Muscle layer of colon (tissue), 2 donors: ENCODE measurements around the gene KRT5.
"Not testable (repeated sequence)": the region's sequence is repeated elsewhere in the genome, so short reads cannot be mapped to it uniquely, and the experiment has no call there.

Source experiments
- H3K27ac ChIP-seq: one replicate; pipeline ENCODE4 v1.7.0; 2013; ENCODE audit warnings: low read depth, mild to moderate bottlenecking, low read length, moderate library complexity
- H3K27me3 ChIP-seq, 2 donors: one replicate each; pipeline ENCODE4 v1.7.0; 2013; ENCODE audit warnings: low read length in 2 of 2, mild to moderate bottlenecking in 2 of 2; ENCODE audit not compliant: insufficient read depth in 2 of 2, control insufficient read depth in 1 of 2
- H3K36me3 ChIP-seq: one replicate; pipeline ENCODE4 v1.7.0; 2013; ENCODE audit warnings: mild to moderate bottlenecking, low read length; ENCODE audit not compliant: insufficient read depth
- H3K4me1 ChIP-seq: one replicate; pipeline ENCODE4 v1.7.0; 2013; ENCODE audit warnings: mild to moderate bottlenecking, low read length; ENCODE audit not compliant: insufficient read depth
- H3K4me3 ChIP-seq, 2 donors: one replicate each; pipeline ENCODE4 v1.7.0; 2013; ENCODE audit warnings: low read length in 2 of 2, low read depth in 1 of 2, mild to moderate bottlenecking in 1 of 2, moderate library complexity in 1 of 2
- H3K9ac ChIP-seq: one replicate; pipeline ENCODE4 v1.7.0; 2013; ENCODE audit warnings: low read length
- H3K9me3 ChIP-seq: one replicate; pipeline ENCODE4 v1.7.0; 2013; ENCODE audit warnings: mild to moderate bottlenecking, low read length
- donor health status: abdominal sarcoma.
- donor health status: Adenocarcinoma of cecum.

Gene KRT5

GRCh38 chr12:52499806-52500560, 20.2 kb downstream of the KRT5 start:
- Histone ChIP-seq H3K27me3 (no peaks in the 10 kb centered on the region), H3K9me3 (no peaks in the 10 kb centered on the region), H3K4me3 (no peak overlapping the region), H3K36me3 (no peaks in the 10 kb centered on the region), H3K4me1 (peaks cover 15% of the 10 kb centered on the region), H3K27ac (no peak overlapping the region), H3K9ac (no peak overlapping the region)

- Histone ChIP-seq H3K4me1 (peaks cover 23% of the 10 kb centered on the region), H3K9ac (no peak overlapping the region), H3K9me3 (no peaks in the 10 kb centered on the region), H3K4me3 (no peak overlapping the region), H3K36me3 (no peaks in the 10 kb centered on the region), H3K27ac (no peak overlapping the region), H3K27me3 (no peaks in the 10 kb centered on the region)
These were observed 21.2 kb downstream of the KRT5 start for GRCh38 chr12:52498946-52499345.

GRCh38 chr12:52497975-52498374, 22.2 kb downstream of the KRT5 start:
- Histone ChIP-seq H3K9ac (no peak overlapping the region), H3K27ac (no peak overlapping the region), H3K9me3 (no peaks in the 10 kb centered on the region), H3K4me1 (peaks cover 23% of the 10 kb centered on the region), H3K36me3 (no peaks in the 10 kb centered on the region), H3K27me3 (no peaks in the 10 kb centered on the region), H3K4me3 (no peak overlapping the region)

DNA sequence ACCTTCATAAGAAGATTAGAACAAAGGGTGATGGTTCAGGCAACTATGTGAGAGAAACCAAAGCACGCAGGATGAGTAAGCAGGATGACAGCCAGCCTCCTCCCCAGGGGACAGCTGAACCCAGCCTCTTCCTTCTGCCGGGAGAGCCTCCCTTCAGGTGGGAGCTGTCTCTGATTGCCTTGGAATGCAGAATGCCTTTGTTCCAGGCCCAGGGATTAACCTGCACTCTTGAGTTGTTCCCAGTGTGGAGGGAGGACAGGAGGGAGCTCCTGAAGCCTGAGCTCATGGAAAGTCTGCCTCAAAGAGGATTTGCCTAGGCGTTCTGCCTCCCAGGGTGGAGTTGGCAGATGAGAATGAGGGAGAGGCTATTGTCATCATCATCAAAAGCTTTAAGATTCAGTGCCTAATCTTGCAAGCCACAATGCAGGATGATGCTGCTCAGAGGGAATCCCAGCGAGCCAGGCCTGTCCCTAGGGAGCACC, 23.6 kb downstream of the KRT5 start:
- H3K9ac ChIP-seq: no peak overlapping the region
- H3K4me1 ChIP-seq: peaks cover 23% of the 10 kb centered on the region
- H3K36me3 ChIP-seq: no peaks in the 10 kb centered on the region
- no peak overlapping the region for H3K4me3 ChIP-seq
- no peaks in the 10 kb centered on the region for H3K9me3 ChIP-seq
- no peak overlapping the region for H3K27ac ChIP-seq
- H3K27me3 ChIP-seq: no peaks in the 10 kb centered on the region

- H3K27me3 ChIP-seq: no peaks in the 10 kb centered on the region
- peaks cover 23% of the 10 kb centered on the region for H3K4me1 ChIP-seq
- H3K9ac ChIP-seq: no peak overlapping the region
- H3K27ac ChIP-seq: no peak overlapping the region
- no peaks in the 10 kb centered on the region for H3K36me3 ChIP-seq
- H3K4me3 ChIP-seq: no peak overlapping the region
- H3K9me3 ChIP-seq: no peaks in the 10 kb centered on the region
These were observed 24.1 kb downstream of the KRT5 start for GRCh38 chr12:52496054-52496453.

DNA sequence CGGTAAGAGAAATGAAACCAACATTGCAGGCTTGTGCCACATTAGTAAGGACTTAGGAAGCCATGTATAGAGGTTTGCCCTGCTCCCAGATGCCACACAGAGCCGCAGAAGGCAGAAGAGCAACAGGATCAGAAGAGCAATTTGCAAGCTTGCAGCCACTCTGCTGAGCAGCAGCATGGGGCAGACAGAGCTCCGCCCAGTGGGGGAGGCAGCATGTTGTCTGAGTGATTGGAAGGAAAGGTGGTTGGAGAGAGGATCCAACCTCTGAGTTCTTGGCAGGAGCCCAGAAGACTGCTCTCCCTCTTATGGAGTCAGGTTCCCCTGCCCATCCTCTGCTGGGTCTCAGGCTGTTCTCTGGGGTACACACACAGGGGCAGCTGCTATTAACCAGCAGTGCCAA, 24.8 kb downstream of the KRT5 start:
- no peak overlapping the region for H3K27ac ChIP-seq
- no peaks in the 10 kb centered on the region for H3K9me3 ChIP-seq
- H3K4me3 ChIP-seq: no peak overlapping the region
- no peaks in the 10 kb centered on the region for H3K36me3 ChIP-seq
- H3K27me3 ChIP-seq: no peaks in the 10 kb centered on the region
- H3K4me1 ChIP-seq: peaks cover 23% of the 10 kb centered on the region
- H3K9ac ChIP-seq: no peak overlapping the region

- Histone ChIP-seq H3K9ac (no peak overlapping the region), H3K27me3 (no peaks in the 10 kb centered on the region), H3K9me3 (no peaks in the 10 kb centered on the region), H3K36me3 (no peaks in the 10 kb centered on the region), H3K4me1 (peaks cover 23% of the 10 kb centered on the region), H3K27ac (no peak overlapping the region), H3K4me3 (no peak overlapping the region)
These were observed 25.7 kb downstream of the KRT5 start for GRCh38 chr12:52494518-52494917.

- H3K9me3 ChIP-seq: no peaks in the 10 kb centered on the region
These were observed 26.1 kb downstream of the KRT5 start for GRCh38 chr12:52494100-52494499.

DNA sequence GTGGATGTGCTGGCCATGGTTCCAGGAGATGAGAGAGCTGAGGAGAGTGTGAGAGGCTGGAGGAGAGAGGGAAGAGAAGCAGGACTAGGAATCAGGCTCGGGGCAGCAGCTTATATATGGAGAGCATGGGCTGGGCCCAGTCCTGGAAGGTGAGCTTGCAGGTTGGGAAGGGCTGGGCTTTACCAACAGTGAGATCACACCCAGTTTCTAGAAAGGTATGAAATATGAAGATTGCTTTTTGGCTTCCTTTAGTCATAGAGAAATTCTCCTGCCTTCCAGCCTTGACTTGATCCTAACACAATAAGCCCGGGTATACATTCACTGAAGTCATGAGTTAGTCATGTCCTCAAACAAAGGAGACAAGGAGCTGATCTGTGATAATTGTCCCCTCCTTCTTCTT, 27.0 kb downstream of the KRT5 start, which contains the start of gene KRT6A:
TSS of gene KRT6A (minus strand) at position 86 of the 400 bp plus-strand sequence. CDS start at position 17, 69 bp downstream.
- Histone ChIP-seq H3K4me3 (no peak within 1 kb of the TSS), H3K27me3 (no peaks in the 10 kb centered on the region), H3K27ac (no peak within 1 kb of the TSS), H3K4me1 (peaks cover 23% of the 10 kb centered on the region), H3K9me3 (no peaks in the 10 kb centered on the region), H3K9ac (no peak within 1 kb of the TSS), H3K36me3 (no peaks in the 10 kb centered on the region)

More at GRCh38 chr12:52494100-52494499, 26.1 kb downstream of the KRT5 start:
- no peaks in the 10 kb centered on the region for H3K36me3 ChIP-seq
- H3K27ac ChIP-seq: no peak overlapping the region
- H3K4me1 ChIP-seq: peaks cover 23% of the 10 kb centered on the region
- no peak overlapping the region for H3K9ac ChIP-seq
- no peak overlapping the region for H3K4me3 ChIP-seq
- H3K27me3 ChIP-seq: no peaks in the 10 kb centered on the region

DNA sequence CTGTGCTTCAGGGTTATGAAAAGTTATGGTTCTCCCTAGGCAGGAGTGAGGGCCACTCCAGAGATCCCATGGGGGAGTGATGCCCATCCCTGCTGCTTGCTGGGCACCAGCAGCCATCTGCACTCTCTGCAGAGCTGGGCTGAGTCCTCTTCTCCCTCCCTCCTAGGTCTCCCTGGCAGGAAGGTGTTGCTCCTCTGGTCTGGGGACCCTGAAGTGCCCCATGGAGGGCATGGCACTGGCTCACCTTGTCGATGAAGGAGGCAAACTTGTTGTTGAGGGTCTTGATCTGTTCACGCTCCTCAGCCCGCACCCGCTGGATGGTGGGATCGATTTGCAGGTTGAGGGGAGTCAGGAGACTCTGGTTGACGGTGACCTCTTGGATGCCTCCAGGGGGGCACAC, 27.8 kb downstream of the KRT5 start:
- not testable (repeated sequence) for H3K36me3 ChIP-seq, H3K9ac ChIP-seq, H3K9me3 ChIP-seq, H3K27ac ChIP-seq, H3K27me3 ChIP-seq, H3K4me3 ChIP-seq
- peaks cover 23% of the 10 kb centered on the region for H3K4me1 ChIP-seq

- H3K27me3 ChIP-seq, H3K4me3 ChIP-seq, H3K9ac ChIP-seq, H3K36me3 ChIP-seq, H3K27ac ChIP-seq, H3K9me3 ChIP-seq: not testable (repeated sequence)
- peaks cover 22% of the 10 kb centered on the region for H3K4me1 ChIP-seq
These were observed 28.7 kb downstream of the KRT5 start for GRCh38 chr12:52491495-52491894.

- no peaks in the 10 kb centered on the region for H3K4me1 ChIP-seq
- no peaks in the 10 kb centered on the region for H3K9me3 ChIP-seq
- H3K9ac ChIP-seq: no peak overlapping the region
- no peaks in the 10 kb centered on the region for H3K27me3 ChIP-seq
- no peaks in the 10 kb centered on the region for H3K36me3 ChIP-seq
- no peak overlapping the region for H3K27ac ChIP-seq
- no peak overlapping the region for H3K4me3 ChIP-seq
These were observed 31.5 kb downstream of the KRT5 start for GRCh38 chr12:52488736-52489135.
